ENCODE results near the gene B4GALT3.

B4GALT3 gene

DNA sequence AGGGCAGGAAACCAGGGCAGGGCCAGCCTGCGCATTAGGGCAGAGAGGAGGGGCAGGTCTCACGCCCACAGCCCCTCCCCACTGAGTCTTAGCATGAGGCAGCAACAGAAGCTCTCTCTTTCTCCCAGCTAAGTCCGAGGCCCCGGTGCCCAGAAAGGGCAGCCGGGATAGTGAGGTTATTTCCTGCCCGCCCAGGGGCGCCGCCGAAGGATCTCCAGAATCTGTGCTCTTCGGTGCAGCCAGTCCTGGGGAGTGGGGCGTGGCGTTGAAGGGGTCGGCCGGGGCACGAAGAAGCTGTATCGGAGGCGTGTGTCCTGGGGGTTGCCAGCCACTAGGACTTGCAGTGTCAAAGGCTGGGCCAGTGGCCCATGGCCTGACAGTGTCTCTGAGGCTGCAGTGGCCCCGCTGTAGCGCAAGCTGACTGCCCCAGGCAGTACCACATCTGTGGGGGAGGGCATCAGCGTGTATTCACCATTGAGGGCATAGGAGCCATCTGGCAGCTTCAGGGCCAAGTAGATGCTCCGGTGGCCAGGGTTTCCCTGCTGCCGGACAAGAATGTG is 13.7 kb upstream of the B4GALT3 start:
- DNase-seq (ENCODE audit: low read depth, low spot score) = no peak
- POLR2A ChIA-PET = no interaction called here
- TF ChIP-seq, protein P1, sequence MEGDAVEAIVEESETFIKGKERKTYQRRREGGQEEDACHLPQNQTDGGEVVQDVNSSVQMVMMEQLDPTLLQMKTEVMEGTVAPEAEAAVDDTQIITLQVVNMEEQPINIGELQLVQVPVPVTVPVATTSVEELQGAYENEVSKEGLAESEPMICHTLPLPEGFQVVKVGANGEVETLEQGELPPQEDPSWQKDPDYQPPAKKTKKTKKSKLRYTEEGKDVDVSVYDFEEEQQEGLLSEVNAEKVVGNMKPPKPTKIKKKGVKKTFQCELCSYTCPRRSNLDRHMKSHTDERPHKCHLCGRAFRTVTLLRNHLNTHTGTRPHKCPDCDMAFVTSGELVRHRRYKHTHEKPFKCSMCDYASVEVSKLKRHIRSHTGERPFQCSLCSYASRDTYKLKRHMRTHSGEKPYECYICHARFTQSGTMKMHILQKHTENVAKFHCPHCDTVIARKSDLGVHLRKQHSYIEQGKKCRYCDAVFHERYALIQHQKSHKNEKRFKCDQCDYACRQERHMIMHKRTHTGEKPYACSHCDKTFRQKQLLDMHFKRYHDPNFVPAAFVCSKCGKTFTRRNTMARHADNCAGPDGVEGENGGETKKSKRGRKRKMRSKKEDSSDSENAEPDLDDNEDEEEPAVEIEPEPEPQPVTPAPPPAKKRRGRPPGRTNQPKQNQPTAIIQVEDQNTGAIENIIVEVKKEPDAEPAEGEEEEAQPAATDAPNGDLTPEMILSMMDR (IDR thresholded peaks at IDR 0.05; ENCODE audit: insufficient read depth, low read length, missing control alignments) = no peak
- CTCF ChIA-PET = interaction anchor here (0.8 to 26.1 kb wide), 15 partner anchors 10 to 193 kb away, joined by 4 to 758 read pairs (median 14); partner anchors contain the start of genes APOA2, B4GALT3, CFAP126 and FCER1G
- no peak overlapping the region for H3K4me3 ChIP-seq (ENCODE audit: low read depth, low read length)

DNA sequence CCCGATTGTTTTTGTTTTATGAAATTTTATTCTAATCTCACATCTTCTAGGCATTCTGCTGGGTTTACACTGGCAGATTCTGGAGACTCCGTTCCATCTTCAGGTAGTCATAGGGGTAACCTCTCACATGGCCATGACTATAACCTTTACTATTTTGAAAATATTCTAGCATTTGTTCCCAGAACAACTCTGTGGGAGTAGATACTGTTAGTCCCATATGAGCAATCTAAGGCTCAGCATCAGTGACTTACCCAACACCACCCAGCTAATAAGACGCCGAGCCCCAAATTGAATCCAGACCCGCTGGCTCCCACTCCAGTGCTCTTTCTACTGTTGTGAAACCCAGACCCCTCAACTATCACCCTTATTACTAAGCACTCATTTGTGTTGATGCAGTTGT is 11.7 kb upstream of the B4GALT3 start:
- CTCF ChIA-PET = interaction anchor here (0.8 to 26.1 kb wide), 4 partner anchors 8 to 195 kb away, joined by 3 to 758 read pairs (median 51); partner anchors contain the start of genes APOA2, FCER1G and TOMM40L
- POLR2A ChIA-PET = no interaction called here
- TF ChIP-seq, protein P1 (IDR thresholded peaks at IDR 0.05; ENCODE audit: insufficient read depth, low read length, missing control alignments) = no peak
- H3K4me3 ChIP-seq (ENCODE audit: low read depth, low read length) = no peak overlapping the region
- DNase-seq (ENCODE audit: low read depth, low spot score) = no peak

DNA sequence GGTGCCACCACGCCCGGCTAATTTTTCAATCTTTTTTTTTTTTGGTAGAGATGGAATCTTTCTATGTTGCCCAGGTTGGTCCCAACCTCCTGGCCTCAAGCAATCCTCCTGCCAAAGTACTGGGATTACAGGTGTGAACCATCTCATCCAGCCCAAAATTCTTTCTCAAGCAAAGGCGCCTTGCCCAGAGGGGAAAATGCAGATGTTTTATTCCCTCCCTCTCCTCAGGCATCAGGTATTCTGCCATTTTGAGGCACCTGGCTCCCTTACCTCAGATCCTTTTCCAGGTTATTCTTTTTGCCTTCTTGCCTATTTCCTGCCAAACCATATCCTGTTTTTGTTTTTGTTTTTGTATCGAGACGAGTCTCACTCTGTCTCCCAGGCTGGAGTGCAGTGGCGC is 11.1 kb upstream of the B4GALT3 start:
- H3K4me3 ChIP-seq (ENCODE audit: low read depth, low read length) = no peak overlapping the region
- CTCF ChIA-PET = interaction anchor here (0.8 to 26.1 kb wide), 2 partner anchors 9 to 31 kb away, joined by 3 to 758 read pairs; partner anchors contain the start of genes APOA2, FCER1G and TOMM40L
- POLR2A ChIA-PET = interaction anchor here (0.7 kb wide), 1 partner anchor 561 kb away, joined by 3 read pairs; the partner anchor contains the start of gene DUSP12
- no peak for DNase-seq (ENCODE audit: low read depth, low spot score)
- TF ChIP-seq, protein P1 (IDR thresholded peaks at IDR 0.05; ENCODE audit: insufficient read depth, low read length, missing control alignments) = no peak

DNA sequence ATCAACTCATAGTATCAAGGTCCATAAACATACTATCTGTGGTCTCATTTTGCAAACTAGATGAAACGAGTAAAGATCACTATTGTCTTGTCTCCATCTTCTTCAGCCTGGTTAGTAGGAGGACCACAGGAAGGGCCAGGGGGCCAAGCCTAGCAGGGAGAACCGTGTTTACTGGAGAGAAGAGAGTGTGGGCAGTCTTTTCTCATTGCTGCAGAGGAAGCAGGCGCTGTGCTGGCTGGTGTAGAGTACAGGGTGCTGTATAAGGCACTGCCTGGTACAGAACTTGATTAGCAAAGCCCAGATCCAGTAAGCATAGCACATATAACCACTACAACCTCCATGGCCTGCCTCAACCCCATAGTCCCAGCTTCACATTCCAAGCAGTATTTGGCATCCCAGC is 10.0 kb upstream of the B4GALT3 start:
- CTCF ChIA-PET = interaction anchor here (1.2 to 1.7 kb wide), 2 partner anchors 22 to 195 kb away, joined by 3 to 8 read pairs; partner anchors contain the start of gene PPOX

DNA sequence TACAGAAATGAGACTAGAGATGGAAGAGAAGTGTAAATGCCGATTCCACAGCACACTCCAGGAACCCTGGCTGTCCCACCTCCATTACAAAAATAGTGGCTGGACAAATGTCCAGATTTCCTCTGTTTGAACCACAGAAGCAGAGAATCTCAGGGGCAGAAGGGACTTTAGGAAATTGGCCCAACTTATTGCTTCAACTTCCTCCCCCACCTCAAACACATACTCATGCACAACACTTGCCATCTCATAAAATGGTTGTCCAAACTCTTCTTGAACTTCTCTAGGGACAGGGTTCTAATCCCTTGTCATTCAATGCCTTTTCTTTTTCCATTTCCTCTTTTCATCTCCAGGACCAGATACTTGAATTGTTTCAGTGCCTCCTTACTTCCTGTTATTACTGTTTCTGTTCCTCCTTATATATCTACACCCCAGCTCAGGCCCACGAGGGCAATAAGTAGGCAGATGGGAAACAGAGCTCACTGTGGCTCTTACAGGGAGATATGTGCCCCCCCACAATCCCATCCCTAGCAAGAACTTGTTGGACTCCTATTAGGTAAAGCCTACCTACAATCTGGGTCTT is 8.5 kb upstream of the B4GALT3 start:
- H3K4me3 ChIP-seq (ENCODE audit: low read depth, low read length) = no peak overlapping the region
- TF ChIP-seq, protein P1 (IDR thresholded peaks at IDR 0.05; ENCODE audit: insufficient read depth, low read length, missing control alignments) = no peak
- ChIA-PET POLR2A (no interaction called here), CTCF (interaction anchor here (0.7 to 1.8 kb wide), 5 partner anchors 8 to 196 kb away, joined by 3 to 8 read pairs (median 5); partner anchors contain the start of gene PPOX)
- no peak for DNase-seq (ENCODE audit: low read depth, low spot score)

More for the DNA sequence above, 10.0 kb upstream of the B4GALT3 start:
- POLR2A ChIA-PET = no interaction called here
- TF ChIP-seq, protein P1 (IDR thresholded peaks at IDR 0.05; ENCODE audit: insufficient read depth, low read length, missing control alignments) = no peak
- no peak overlapping the region for H3K4me3 ChIP-seq (ENCODE audit: low read depth, low read length)
- DNase-seq (ENCODE audit: low read depth, low spot score) = no peak

DNA sequence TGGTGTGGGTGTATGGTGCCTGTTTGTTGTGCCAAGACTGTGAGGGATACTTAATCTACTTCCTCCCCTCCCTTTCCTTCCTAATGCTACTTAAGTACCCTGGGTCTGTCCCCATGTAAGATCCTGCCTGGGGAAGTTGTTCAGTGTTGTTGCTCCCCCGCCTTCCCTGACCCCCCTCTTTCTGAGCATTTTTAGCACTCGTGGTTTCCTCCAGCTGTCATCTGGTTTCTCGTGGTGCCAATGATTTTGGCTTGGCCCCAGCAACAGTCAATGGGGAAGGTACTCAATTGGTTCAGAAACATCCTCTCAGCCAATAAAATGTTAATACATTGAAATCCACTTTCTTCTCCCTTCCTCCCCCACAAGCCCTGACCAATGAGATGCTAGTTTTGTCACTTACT is 8.0 kb upstream of the B4GALT3 start:
- CTCF ChIA-PET = interaction anchor here (1.3 to 1.8 kb wide), 3 partner anchors 9 to 20 kb away, joined by 4 to 8 read pairs (median 5); partner anchors contain the start of gene PPOX
- H3K4me3 ChIP-seq (ENCODE audit: low read depth, low read length) = no peak overlapping the region
- TF ChIP-seq, protein P1 (IDR thresholded peaks at IDR 0.05; ENCODE audit: insufficient read depth, low read length, missing control alignments) = no peak
- no peak for DNase-seq (ENCODE audit: low read depth, low spot score)
- POLR2A ChIA-PET = no interaction called here
